Left lung (tissue), 10 donors: Measurements from ENCODE around the gene SLC12A2. TPM values are rescaled to one million over a fixed set of nuclear protein-coding genes. Genes with fewer than 3 reads are reported as not detected.

ENCODE experiments used
- ATAC-seq: fragments of 200-7000 bp; cut with Tn5 transposase; one replicate; pipeline ENCODE4 v1.9.1; 2020; ENCODE audit warnings: moderate library complexity
- DNase-seq, 4 donors: peaks; one replicate each; pipeline ENCODE4 v3.0.0-alpha.2; 2013 to 2020
- H3K27ac ChIP-seq, 2 donors: fragments of 200-600 bp; sonication (generic) in 1 of 2; one replicate each; pipeline versions ENCODE4 v1.5.0 to v1.8.0; 2020 to 2021
- H3K27me3 ChIP-seq, 2 donors: fragments of 200-600 bp; sonication (generic) in 1 of 2; one replicate each; pipeline versions ENCODE4 v1.5.0 to v1.8.0; 2020 to 2021
- H3K36me3 ChIP-seq, 2 donors: fragments of 200-600 bp; sonication (generic) in 1 of 2; one replicate each; pipeline versions ENCODE4 v1.5.0 to v1.8.0; 2020 to 2021
- H3K4me1 ChIP-seq, 2 donors: fragments of 200-600 bp; one replicate each; pipeline ENCODE4 v1.8.0; 2021
- H3K4me3 ChIP-seq, 2 donors: fragments of 200-600 bp; sonication (generic) in 1 of 2; one replicate each; pipeline versions ENCODE4 v1.5.0 to v1.8.0; 2020 to 2021; ENCODE audit warnings: mild to moderate bottlenecking in 1 of 2
- H3K9me3 ChIP-seq, 2 donors: fragments of 200-600 bp; sonication (generic) in 1 of 2; one replicate each; pipeline versions ENCODE4 v1.5.0 to v1.8.0; 2020 to 2021
- intact Hi-C, 2 donors: fragments of 100-400 bp; cut with DNase I; formaldehyde crosslinking; loops; one replicate each; pipeline versions ENCODE4 v1.11.2 to v1.14.2; 2022
- polyA plus RNA-seq, 6 donors: library from polyadenylated mRNA; unstranded; fragments of 120-200 nt; gene quantifications; one replicate each; pipeline ENCODE4 v1.2.1, GENCODE V29; 2013; ENCODE audit not compliant: insufficient read length in 6 of 6
- total RNA-seq, 2 donors: library from RNA; stranded (reverse); fragmentation: NEBNext Ultra II Directional; extraction: Animal tissue kit (Norgen Biotek cat#: 25700); gene quantifications; one replicate each; pipeline ENCODE4 v1.2.1, GENCODE V29; 2021
- TF ChIP-seq, protein P1 (sequence below), 2 donors: fragments of 200-600 bp; sonication (generic) in 1 of 2; IDR thresholded peaks; one replicate each; pipeline versions ENCODE4 v1.5.0 to v1.8.0; 2021; ENCODE audit warnings: antibody characterized with exemption in 2 of 2
- donor health status: DM: no; HTN: yes; CAD: no.
- donor health status: DM: no; HTN: no; CAD: no.

SLC12A2 gene
- total and polyA plus RNA-seq, 8 donors: 33.7 to 94.4 (median 70.3) TPM

DNA sequence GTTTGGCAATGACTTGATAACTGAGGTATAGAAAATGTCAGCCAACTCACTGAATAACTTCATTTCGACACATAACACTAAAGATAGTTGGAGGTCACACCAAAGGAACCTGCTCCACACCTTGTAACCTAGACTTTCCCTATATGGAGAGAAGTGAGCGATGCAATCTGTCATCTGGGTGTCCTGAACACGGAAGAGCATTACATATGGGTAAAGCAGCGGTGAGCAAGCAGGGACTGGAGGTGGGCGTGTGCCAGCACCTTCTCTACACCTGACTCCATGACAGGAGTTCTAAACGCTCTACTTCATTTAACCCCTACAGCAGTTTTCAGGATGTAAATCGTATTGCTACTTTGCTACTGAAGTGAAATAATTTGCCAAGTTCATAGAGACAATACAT is 152.8 kb downstream of the SLC12A2 start:
- Histone ChIP-seq H3K36me3 (no peaks in the 10 kb centered on the region), H3K27me3 (no peaks in the 10 kb centered on the region), H3K27ac (no peak overlapping the region), H3K4me1 (no peaks in the 10 kb centered on the region), H3K9me3 (no peaks in the 10 kb centered on the region), H3K4me3 (no peak overlapping the region)
- ATAC-seq (no peak), DNase-seq (no peak)
- TF ChIP-seq, protein P1, sequence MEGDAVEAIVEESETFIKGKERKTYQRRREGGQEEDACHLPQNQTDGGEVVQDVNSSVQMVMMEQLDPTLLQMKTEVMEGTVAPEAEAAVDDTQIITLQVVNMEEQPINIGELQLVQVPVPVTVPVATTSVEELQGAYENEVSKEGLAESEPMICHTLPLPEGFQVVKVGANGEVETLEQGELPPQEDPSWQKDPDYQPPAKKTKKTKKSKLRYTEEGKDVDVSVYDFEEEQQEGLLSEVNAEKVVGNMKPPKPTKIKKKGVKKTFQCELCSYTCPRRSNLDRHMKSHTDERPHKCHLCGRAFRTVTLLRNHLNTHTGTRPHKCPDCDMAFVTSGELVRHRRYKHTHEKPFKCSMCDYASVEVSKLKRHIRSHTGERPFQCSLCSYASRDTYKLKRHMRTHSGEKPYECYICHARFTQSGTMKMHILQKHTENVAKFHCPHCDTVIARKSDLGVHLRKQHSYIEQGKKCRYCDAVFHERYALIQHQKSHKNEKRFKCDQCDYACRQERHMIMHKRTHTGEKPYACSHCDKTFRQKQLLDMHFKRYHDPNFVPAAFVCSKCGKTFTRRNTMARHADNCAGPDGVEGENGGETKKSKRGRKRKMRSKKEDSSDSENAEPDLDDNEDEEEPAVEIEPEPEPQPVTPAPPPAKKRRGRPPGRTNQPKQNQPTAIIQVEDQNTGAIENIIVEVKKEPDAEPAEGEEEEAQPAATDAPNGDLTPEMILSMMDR (IDR thresholded peaks at IDR 0.05): no peak
- intact Hi-C loops: no loop called here

DNA sequence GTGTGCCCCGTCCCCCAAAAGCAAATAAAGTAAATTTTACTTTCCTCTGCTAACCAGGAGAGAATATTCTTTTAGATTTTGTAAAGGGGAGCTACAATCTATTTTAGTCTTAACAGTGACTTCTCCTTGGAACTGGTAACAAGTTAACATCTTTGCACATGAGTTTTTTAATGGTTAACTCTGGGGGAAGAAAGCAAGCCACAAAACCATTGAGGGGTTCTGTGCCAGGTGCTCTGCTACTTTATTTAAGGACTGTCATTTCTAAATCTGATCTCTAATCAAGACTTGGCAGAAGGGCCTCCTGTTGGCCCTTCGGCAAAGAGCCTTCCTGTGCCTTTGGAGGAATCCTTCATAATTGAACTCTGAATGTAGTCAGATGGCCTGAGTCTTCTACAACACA is 153.4 kb downstream of the SLC12A2 start:
- Histone ChIP-seq H3K36me3 (no peaks in the 10 kb centered on the region), H3K4me1 (no peaks in the 10 kb centered on the region), H3K4me3 (no peak overlapping the region), H3K9me3 (no peaks in the 10 kb centered on the region), H3K27me3 (no peaks in the 10 kb centered on the region), H3K27ac (no peak overlapping the region)
- TF ChIP-seq, protein P1 (IDR thresholded peaks at IDR 0.05): no peak
- ATAC-seq (no peak), DNase-seq (no peak)
- intact Hi-C loops: no loop called here

DNA sequence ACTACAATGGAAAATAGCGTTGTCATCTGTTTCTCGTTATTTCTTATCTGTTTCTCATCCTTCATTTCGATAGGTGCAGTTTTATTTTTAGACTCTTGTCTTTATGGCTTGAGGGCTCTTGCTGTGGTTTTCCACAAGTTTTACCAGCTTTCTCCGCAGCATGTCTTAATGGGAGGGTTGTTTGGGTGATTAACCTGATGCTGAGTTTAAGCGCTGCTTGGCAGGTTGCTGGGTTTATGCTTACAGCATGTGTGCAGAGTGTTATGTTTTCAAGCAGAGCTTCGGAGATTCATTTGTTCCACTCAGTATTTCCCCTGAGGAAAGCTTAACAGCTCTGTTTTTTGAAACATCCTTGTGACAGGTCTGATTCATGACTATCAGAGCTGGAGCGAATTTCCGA is 154.0 kb downstream of the SLC12A2 start:
- Histone ChIP-seq H3K4me3 (no peak overlapping the region), H3K4me1 (no peaks in the 10 kb centered on the region), H3K27ac (no peak overlapping the region), H3K27me3 (no peaks in the 10 kb centered on the region), H3K36me3 (no peaks in the 10 kb centered on the region), H3K9me3 (no peaks in the 10 kb centered on the region)
- DNase-seq (no peak), ATAC-seq (no peak)
- intact Hi-C loops: no loop called here
- TF ChIP-seq, protein P1 (IDR thresholded peaks at IDR 0.05): no peak
